ENCODE measurements around the gene ABCG1. TPM values are rescaled to one million over a fixed set of nuclear protein-coding genes. Genes with fewer than 3 reads are reported as not detected.
A peak's percentile ranks its signal among the peaks of the same experiment; 100 is the strongest.

ABCG1 gene
- total RNA-seq, 6 experiments from 2014 or later: 3.3 to 9.8 (median 4.8) TPM

- H3K4me1 ChIP-seq: no peaks in the 10 kb centered on the region
- no peak overlapping the region for H3K4me3 ChIP-seq
- intact Hi-C loops (cut with DNase I): no loop called here
- ATAC-seq: no peak
- TF ChIP-seq POLR2A (IDR thresholded peaks at IDR 0.05) (no peak), CTCF (IDR thresholded peaks at IDR 0.05) (no peak)
- no peak for DNase-seq
- no peaks in the 10 kb centered on the region for H3K9me3 ChIP-seq
- 25% methylated on average over 4 of the region's 17 CpGs for WGBS (ENCODE audit: insufficient coverage, low coverage, low lambda C conversion rate, missing lambda C conversion rate)
- H3K36me3 ChIP-seq: no peaks in the 10 kb centered on the region
- H3K27ac ChIP-seq: no peak overlapping the region
- peaks cover 0 to 9% of the 10 kb centered on the region in 2 donors for H3K27me3 ChIP-seq
These were observed 87.6 kb downstream of the ABCG1 start for GRCh38 chr21:42306366-42307035.

GRCh38 chr21:42307106-42307505 lies 88.2 kb downstream of the ABCG1 start:
- Histone ChIP-seq H3K4me1 (no peaks in the 10 kb centered on the region), H3K9me3 (no peaks in the 10 kb centered on the region), H3K27ac (no peak overlapping the region), H3K36me3 (no peaks in the 10 kb centered on the region), H3K27me3 (peaks cover 0 to 9% of the 10 kb centered on the region in 2 donors), H3K4me3 (no peak overlapping the region)
- DNase-seq (no peak), ATAC-seq (no peak)
- TF ChIP-seq CTCF (IDR thresholded peaks at IDR 0.05) (no peak), POLR2A (IDR thresholded peaks at IDR 0.05) (no peak)
- WGBS (ENCODE audit: insufficient coverage, low coverage, low lambda C conversion rate, missing lambda C conversion rate): no CpG with 5 or more reads among the region's 5 CpGs
- intact Hi-C loops (cut with DNase I): no loop called here

- no peaks in the 10 kb centered on the region for H3K36me3 ChIP-seq
- H3K27ac ChIP-seq: no peak overlapping the region
- DNase-seq (no peak), ATAC-seq (no peak)
- H3K9me3 ChIP-seq: no peaks in the 10 kb centered on the region
- TF ChIP-seq POLR2A (IDR thresholded peaks at IDR 0.05) (no peak), CTCF (IDR thresholded peaks at IDR 0.05) (no peak)
- peaks cover 0 to 9% of the 10 kb centered on the region in 2 donors for H3K27me3 ChIP-seq
- WGBS (ENCODE audit: insufficient coverage, low coverage, low lambda C conversion rate, missing lambda C conversion rate): 45% methylated on average over 9 of the region's 17 CpGs
- H3K4me3 ChIP-seq: no peak overlapping the region
- H3K4me1 ChIP-seq: no peaks in the 10 kb centered on the region
- intact Hi-C loops (cut with DNase I): no loop called here
These were observed 89.4 kb downstream of the ABCG1 start for GRCh38 chr21:42308161-42308913.

- no peak for ATAC-seq
- H3K27me3 ChIP-seq: peaks cover 0 to 9% of the 10 kb centered on the region in 2 donors
- no peak for TF ChIP-seq POLR2A (IDR thresholded peaks at IDR 0.05)
- TF ChIP-seq CTCF (IDR thresholded peaks at IDR 0.05): peak in 1 of 4 donors; percentile 8
- no peak for DNase-seq
- H3K36me3 ChIP-seq: no peaks in the 10 kb centered on the region
- intact Hi-C loops (cut with DNase I): no loop called here
- WGBS (ENCODE audit: insufficient coverage, low coverage, low lambda C conversion rate, missing lambda C conversion rate): 45% methylated on average over 14 of the region's 23 CpGs
- no peaks in the 10 kb centered on the region for H3K4me1 ChIP-seq
- H3K27ac ChIP-seq: no peak overlapping the region
- H3K4me3 ChIP-seq: no peak overlapping the region
- H3K9me3 ChIP-seq: no peaks in the 10 kb centered on the region
These were observed 90.2 kb downstream of the ABCG1 start for GRCh38 chr21:42308914-42309752.
